BJ (cell line): ENCODE results near the gene SPATA6L. TPM values are rescaled to one million over a fixed set of nuclear protein-coding genes. Genes with fewer than 3 reads are reported as not detected.
"Not testable (repeated sequence)": the region's sequence is repeated elsewhere in the genome, so short reads cannot be mapped to it uniquely, and the experiment has no call there.

Source experiments
- CTCF ChIA-PET: fragments of 350-600 bp; formaldehyde crosslinking; extraction: SDS; loops from one replicate; lab custom pipeline; 2021; ENCODE audit warnings: antibody characterized with exemption, inconsistent platforms; lab: Yijun Ruan, JAX
- POLR2A ChIA-PET: fragments of 300-600 bp; sonication (Branson Sonifier 250); formaldehyde crosslinking; extraction: SDS; loops from one replicate; lab custom pipeline; 2021; ENCODE audit warnings: antibody characterized with exemption; lab: Charles Lee
- DNase-seq: peaks from one replicate; pipeline ENCODE4 v3.0.0-alpha.2; 2011; ENCODE audit warnings: low read depth
- H3K27me3 ChIP-seq: 2 replicates; pipeline ENCODE4 v1.6.0; 2011; ENCODE audit warnings: low read length; ENCODE audit not compliant: control insufficient read depth, insufficient read depth
- H3K36me3 ChIP-seq: 2 replicates; pipeline ENCODE4 v1.5.1; 2011; ENCODE audit warnings: low read length; ENCODE audit not compliant: control insufficient read depth, insufficient read depth
- H3K4me3 ChIP-seq: 2 replicates; pipeline ENCODE4 v1.5.1; 2011; ENCODE audit warnings: low read depth, mild to moderate bottlenecking, control low read depth, low read length
- CTCF ChIP-seq: IDR thresholded peaks from 2 replicates; pipeline ENCODE4 v1.5.1; 2011; ENCODE audit warnings: low read depth, mild to moderate bottlenecking, control low read depth, inconsistent platforms, low read length, moderate library complexity; ENCODE audit not compliant: insufficient read depth
- polyA plus RNA-seq: library from polyadenylated mRNA; depleted of rRNA; stranded (reverse); fragments of >200 nt; gene quantifications from 2 replicates; pipeline ENCODE4 v1.2.3, GENCODE V29; 2011

SPATA6L gene
- polyA plus RNA-seq, 1 experiment = 0.43 TPM

- no peak for DNase-seq
- Histone ChIP-seq H3K27me3 (no peaks in the 10 kb centered on the region), H3K36me3 (no peaks in the 10 kb centered on the region), H3K4me3 (no peak overlapping the region)
- ChIA-PET CTCF (interaction anchor here (1.2 kb wide), 1 partner anchor 80 kb away, joined by 7 read pairs; the partner anchor contains the start of gene AK3), POLR2A (no interaction called here)
- TF ChIP-seq CTCF = no peak
Measured at GRCh38 chr9:4661165-4661564, 5.1 kb downstream of the SPATA6L start.

- POLR2A ChIA-PET, H3K4me3 ChIP-seq, H3K36me3 ChIP-seq, H3K27me3 ChIP-seq, DNase-seq: not testable (repeated sequence)
- CTCF ChIA-PET = interaction anchor here (1.2 kb wide), 1 partner anchor 80 kb away, joined by 7 read pairs; the partner anchor contains the start of gene AK3
Measured at GRCh38 chr9:4660665-4661064, 5.6 kb downstream of the SPATA6L start.

GRCh38 chr9:4657426-4658159 is 8.7 kb downstream of the SPATA6L start:
- H3K4me3 ChIP-seq = no peak overlapping the region
- DNase-seq = no peak
- H3K36me3 ChIP-seq = no peaks in the 10 kb centered on the region
- no peak for TF ChIP-seq CTCF
- CTCF ChIA-PET = interaction anchor here (1.3 to 1.4 kb wide), 2 partner anchors 15 to 17 kb away, joined by 3 read pairs; no protein-coding TSS in a partner anchor
- H3K27me3 ChIP-seq = no peaks in the 10 kb centered on the region
- POLR2A ChIA-PET = no interaction called here

GRCh38 chr9:4656621-4657020 is 9.7 kb downstream of the SPATA6L start:
- TF ChIP-seq CTCF = no peak
- CTCF ChIA-PET = interaction anchor here (1.3 to 1.9 kb wide), 3 partner anchors 12 to 18 kb away, joined by 3 to 4 read pairs (median 3); no protein-coding TSS in a partner anchor
- POLR2A ChIA-PET = no interaction called here

GRCh38 chr9:4656196-4656595 is 10.1 kb downstream of the SPATA6L start:
- POLR2A ChIA-PET, H3K27me3 ChIP-seq, H3K36me3 ChIP-seq, H3K4me3 ChIP-seq, DNase-seq: not testable (repeated sequence)
- CTCF ChIA-PET = interaction anchor here (1.3 to 1.9 kb wide), 3 partner anchors 12 to 19 kb away, joined by 3 to 4 read pairs (median 3); no protein-coding TSS in a partner anchor

More at GRCh38 chr9:4656621-4657020, 9.7 kb downstream of the SPATA6L start:
- no peak for DNase-seq
- Histone ChIP-seq H3K4me3 (no peak overlapping the region), H3K27me3 (no peaks in the 10 kb centered on the region), H3K36me3 (no peaks in the 10 kb centered on the region)

GRCh38 chr9:4654538-4654937 is 11.7 kb downstream of the SPATA6L start:
- no peak for DNase-seq
- POLR2A ChIA-PET = no interaction called here
- H3K27me3 ChIP-seq = no peaks in the 10 kb centered on the region
- no peak for TF ChIP-seq CTCF
- no peak overlapping the region for H3K4me3 ChIP-seq
- H3K36me3 ChIP-seq = no peaks in the 10 kb centered on the region
- CTCF ChIA-PET = interaction anchor here (0.9 kb wide), 1 partner anchor 14 kb away, joined by 3 read pairs; no protein-coding TSS in a partner anchor
